A673 (cell line): ENCODE data around the gene INHBC.

Experiments used
- CTCF ChIP-seq: fragments of 300-800, 200-600 bp; sonication (generic); conservative IDR thresholded peaks from 2 replicates; pipeline ENCODE4 v1.5.1; 2017; ENCODE audit warnings: low read depth, mild to moderate bottlenecking, antibody characterized with exemption, low read length, moderate library complexity, mixed read lengths
- EZH2 ChIP-seq: fragments of 200-600 bp; sonication (generic); IDR thresholded peaks from 2 replicates; pipeline ENCODE4 v1.6.1; 2017; ENCODE audit warnings: borderline replicate concordance, low read depth, mild to moderate bottlenecking, mixed read lengths, antibody characterized with exemption, low read length; ENCODE audit not compliant: poor library complexity, severe bottlenecking

GRCh38 chr12:57485695-57486094 lies 51.1 kb downstream of the INHBC start:
- TF ChIP-seq CTCF (no peak), EZH2 (no peak)
